Tibial nerve (tissue), 3 donors: ENCODE measurements around the gene GJB1.

ENCODE experiments used
- CTCF ChIP-seq, 5 experiments: fragments of 200-600 bp in 3 of 5; fragments of 450-650 bp in 2 of 5; sonication (generic) in 3 of 5; IDR thresholded peaks; one replicate each; pipeline ENCODE4 v1.5.1; 2016 to 2019; ENCODE audit warnings: antibody characterized with exemption in 5 of 5, mild to moderate bottlenecking in 3 of 5, moderate library complexity in 2 of 5
- POLR2A ChIP-seq, 2 donors: fragments of 450-650 bp; IDR thresholded peaks; one replicate each; pipeline ENCODE4 v1.6.1; 2017; ENCODE audit warnings: antibody characterized with exemption in 2 of 2, mild to moderate bottlenecking in 2 of 2, moderate library complexity in 2 of 2

GRCh38 chrX:71256051-71256450 is 33.0 kb downstream of the GJB1 start:
- TF ChIP-seq CTCF (IDR thresholded peaks at IDR 0.05) (no peak), POLR2A (IDR thresholded peaks at IDR 0.05) (no peak)
